IPS DF 6.9 (cell line): ENCODE data around the gene POLR3GL.
A peak's percentile ranks its signal among the peaks of the same experiment; 100 is the strongest.
"Not testable (repeated sequence)": the region's sequence is repeated elsewhere in the genome, so short reads cannot be mapped to it uniquely, and the experiment has no call there.

ENCODE experiments used
- DNase-seq: peaks from one replicate; pipeline ENCODE4 v3.0.0-alpha.2; 2013; ENCODE audit warnings: low read depth, low spot score
- H3K27ac ChIP-seq: one replicate; pipeline ENCODE4 v1.5.1; 2013; ENCODE audit warnings: low read length, control low read depth
- H3K27me3 ChIP-seq: 2 replicates; pipeline ENCODE4 v1.6.1; 2013; ENCODE audit warnings: mild to moderate bottlenecking, low read length; ENCODE audit not compliant: control insufficient read depth, insufficient read depth
- H3K36me3 ChIP-seq: 2 replicates; pipeline ENCODE4 v1.6.1; 2013; ENCODE audit warnings: low read length; ENCODE audit not compliant: control insufficient read depth, insufficient read depth
- H3K4me1 ChIP-seq: 2 replicates; pipeline ENCODE4 v1.6.1; 2013; ENCODE audit warnings: low read length; ENCODE audit not compliant: control insufficient read depth, insufficient read depth
- H3K4me3 ChIP-seq: 2 replicates; pipeline ENCODE4 v1.5.1; 2013; ENCODE audit warnings: mild to moderate bottlenecking, low read length
- H3K9me3 ChIP-seq: 2 replicates; pipeline ENCODE4 v1.6.1; 2013; ENCODE audit warnings: low read length, inconsistent platforms; ENCODE audit not compliant: control insufficient read depth, insufficient read depth
- WGBS: extraction: QIAGEN DNeasy Blood & Tissue Kit; methylation state at CpG from one replicate; pipeline ENCODE4 v1.1.7; 2013; ENCODE audit warnings: mixed read lengths, missing lambda C conversion rate; ENCODE audit not compliant: insufficient read length, insufficient coverage; 5-methylcytosine and 5-hydroxymethylcytosine counted together

The POLR3GL gene, protein sequence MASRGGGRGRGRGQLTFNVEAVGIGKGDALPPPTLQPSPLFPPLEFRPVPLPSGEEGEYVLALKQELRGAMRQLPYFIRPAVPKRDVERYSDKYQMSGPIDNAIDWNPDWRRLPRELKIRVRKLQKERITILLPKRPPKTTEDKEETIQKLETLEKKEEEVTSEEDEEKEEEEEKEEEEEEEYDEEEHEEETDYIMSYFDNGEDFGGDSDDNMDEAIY

GRCh38 chr1:145964328-145965118, at the start of gene POLR3GL, which contains the start of gene ANKRD34A:
TSS of gene POLR3GL (plus strand) at chr1:145964690. CDS start at chr1:145974866, 10,176 bp downstream.
TSS of gene ANKRD34A (minus strand) at chr1:145964575. CDS start at chr1:145961759, 2,816 bp downstream.
- peaks cover 3% of the 10 kb centered on the region; the same call in 1 of the 2 replicates for H3K4me1 ChIP-seq
- H3K36me3 ChIP-seq, result no peaks in the 10 kb centered on the region
- no peaks in the 10 kb centered on the region for H3K9me3 ChIP-seq
- DNase-seq, result peak; percentile 90
- peaks cover 25% of the 10 kb centered on the region for H3K27me3 ChIP-seq
- H3K27ac ChIP-seq, result no peak within 1 kb of the TSS
- no CpG with 5 or more reads among the region's 37 CpGs for WGBS
- peak within 1 kb of the TSS; percentile 42; the same call in 1 of the 2 replicates for H3K4me3 ChIP-seq

DNA sequence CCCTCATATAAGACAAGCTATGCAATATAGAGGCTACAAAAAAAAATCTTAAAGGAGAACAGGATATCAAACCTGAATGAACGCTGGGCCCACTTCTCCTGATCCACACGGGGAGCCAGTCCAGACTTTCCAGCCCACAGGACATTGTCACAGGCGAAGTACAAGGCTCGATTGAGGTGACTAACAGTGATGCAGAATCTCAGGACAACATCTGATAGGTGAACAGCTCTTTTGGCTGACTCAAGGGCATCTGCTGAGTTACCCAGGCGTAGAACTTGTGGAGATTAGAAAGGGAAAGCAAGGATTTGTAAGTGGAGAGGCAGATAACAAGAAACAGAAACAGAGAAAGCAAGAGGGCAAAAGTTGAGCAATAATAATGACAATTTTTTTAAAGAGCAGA, 47.7 kb upstream of the POLR3GL start:
- no peaks in the 10 kb centered on the region for H3K27me3 ChIP-seq
- H3K4me3 ChIP-seq, result no peak overlapping the region
- peaks cover 3% of the 10 kb centered on the region; the same call in 1 of the 2 replicates for H3K4me1 ChIP-seq
- no CpG with 5 or more reads among the region's 5 CpGs for WGBS
- no peak overlapping the region for H3K27ac ChIP-seq
- no peak for DNase-seq
- H3K36me3 ChIP-seq, result no peaks in the 10 kb centered on the region
- H3K9me3 ChIP-seq, result no peaks in the 10 kb centered on the region

GRCh38 chr1:145917595-145917994, 46.9 kb upstream of the POLR3GL start:
- H3K4me3 ChIP-seq, result peak overlapping the region; percentile 76; the same call in 1 of the 2 replicates
- no peak overlapping the region for H3K27ac ChIP-seq
- WGBS, result no CpG with 5 or more reads among the region's 5 CpGs
- H3K36me3 ChIP-seq, result no peaks in the 10 kb centered on the region
- H3K9me3 ChIP-seq, result no peaks in the 10 kb centered on the region
- DNase-seq, result no peak
- H3K27me3 ChIP-seq, result no peaks in the 10 kb centered on the region
- peaks cover 3% of the 10 kb centered on the region; the same call in 1 of the 2 replicates for H3K4me1 ChIP-seq

DNA sequence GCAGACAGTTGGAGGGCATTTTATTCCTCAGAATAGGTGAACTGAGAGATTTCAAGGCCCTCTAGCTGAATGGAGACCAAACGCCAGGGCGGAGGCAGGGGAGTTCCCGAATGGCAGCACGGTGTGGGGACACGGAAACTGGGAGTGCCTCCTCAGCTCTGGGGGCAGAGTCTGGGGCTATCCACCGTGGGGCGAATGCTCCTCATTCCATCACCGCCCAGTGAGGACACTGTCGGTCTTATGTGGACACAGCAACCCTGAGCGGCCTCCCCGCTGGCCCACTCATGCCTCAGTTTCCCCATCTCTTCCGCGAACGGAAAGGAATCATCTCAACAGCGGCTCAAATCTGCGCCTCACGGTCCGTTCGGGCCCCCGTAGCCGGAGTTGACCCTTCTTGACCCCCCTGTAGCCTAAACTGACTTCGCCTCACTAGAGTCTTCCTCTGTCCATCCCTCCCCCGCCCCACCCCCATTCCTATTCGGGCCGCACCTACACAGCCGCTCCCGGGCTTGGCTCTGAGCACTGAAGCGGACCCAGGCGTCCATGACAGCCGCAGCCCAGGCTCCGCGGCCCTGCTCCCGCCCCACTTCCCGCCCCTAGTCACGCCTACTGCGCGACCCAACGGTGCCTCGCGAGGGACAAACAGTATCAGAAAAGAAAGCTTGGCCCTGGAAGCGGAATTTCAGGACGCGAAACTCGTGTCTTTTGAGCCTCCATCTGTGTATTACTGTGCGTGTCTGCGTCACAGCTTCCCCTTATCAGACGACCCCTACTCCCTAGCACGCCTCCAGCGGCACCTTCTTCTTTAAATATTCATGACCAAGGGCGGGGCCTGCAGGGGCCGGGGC, 46.1 kb upstream of the POLR3GL start, which contains the start of gene PEX11B:
Gene PEX11B (minus strand): TSS at position 574 of the 848 bp plus-strand sequence. CDS start 29 bp downstream, at position 545.
- Histone ChIP-seq H3K27ac (no peak within 1 kb of the TSS), H3K4me1 (peaks cover 3% of the 10 kb centered on the region; the same call in 1 of the 2 replicates), H3K36me3 (no peaks in the 10 kb centered on the region), H3K4me3 (peak within 1 kb of the TSS; percentile 76; the same call in 1 of the 2 replicates), H3K27me3 (no peaks in the 10 kb centered on the region), H3K9me3 (no peaks in the 10 kb centered on the region)
- DNase-seq, result no peak
- WGBS, result no CpG with 5 or more reads among the region's 51 CpGs

GRCh38 chr1:145918992-145919939, 45.2 kb upstream of the POLR3GL start:
- WGBS, result no CpG with 5 or more reads among the region's 33 CpGs
- no peaks in the 10 kb centered on the region for H3K36me3 ChIP-seq
- H3K27me3 ChIP-seq, result no peaks in the 10 kb centered on the region
- no peak for DNase-seq
- H3K4me1 ChIP-seq, result peaks cover 3% of the 10 kb centered on the region; the same call in 1 of the 2 replicates
- peak overlapping the region; percentile 76; the same call in 1 of the 2 replicates for H3K4me3 ChIP-seq
- H3K27ac ChIP-seq, result no peak overlapping the region
- no peaks in the 10 kb centered on the region for H3K9me3 ChIP-seq

DNA sequence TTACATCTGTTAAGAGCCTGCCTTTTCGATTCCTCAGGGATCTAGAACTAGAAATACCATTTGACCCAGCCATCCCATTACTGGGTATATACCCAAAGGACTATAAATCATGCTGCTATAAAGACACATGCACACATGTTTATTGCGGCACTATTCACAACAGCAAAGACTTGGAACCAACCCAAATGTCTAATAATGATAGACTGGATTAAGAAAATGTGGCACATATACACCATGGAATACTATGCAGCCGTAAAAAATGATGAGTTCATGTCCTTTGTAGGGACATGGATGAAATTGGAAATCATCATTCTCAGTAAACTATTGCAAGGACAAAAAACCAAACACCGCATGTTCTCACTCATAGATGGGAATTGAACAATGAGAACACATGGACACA, 44.2 kb upstream of the POLR3GL start:
- WGBS, result no CpG with 5 or more reads among the region's 4 CpGs
- not testable (repeated sequence) for DNase-seq, H3K27me3 ChIP-seq, H3K9me3 ChIP-seq, H3K36me3 ChIP-seq, H3K27ac ChIP-seq, H3K4me1 ChIP-seq, H3K4me3 ChIP-seq

DNA sequence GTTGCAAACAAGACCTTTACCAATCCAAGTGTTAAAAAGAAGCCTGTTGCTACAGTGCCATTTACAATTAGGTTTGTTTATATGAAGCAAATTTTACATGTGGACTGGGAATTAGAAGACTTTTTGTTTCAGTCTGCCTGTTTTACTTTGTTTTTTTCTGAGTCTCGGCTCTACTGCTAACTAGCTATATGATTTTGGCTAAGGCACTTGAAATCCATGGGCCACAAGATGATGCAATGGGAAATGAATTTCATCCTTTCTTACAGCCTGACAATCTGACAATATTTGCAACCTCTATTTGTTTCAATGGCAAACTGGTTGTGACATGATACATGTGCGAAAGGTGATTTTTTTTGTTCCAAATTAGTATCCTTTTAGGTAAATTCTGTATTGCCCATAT, 42.2 kb upstream of the POLR3GL start:
- H3K27ac ChIP-seq, result no peak overlapping the region
- peaks cover 3% of the 10 kb centered on the region; the same call in 1 of the 2 replicates for H3K4me1 ChIP-seq
- no peaks in the 10 kb centered on the region for H3K27me3 ChIP-seq
- H3K9me3 ChIP-seq, result no peaks in the 10 kb centered on the region
- H3K36me3 ChIP-seq, result no peaks in the 10 kb centered on the region; the same call in 1 of the 2 replicates
- no CpG with 5 or more reads among the region's 2 CpGs for WGBS
- H3K4me3 ChIP-seq, result no peak overlapping the region
- DNase-seq, result no peak

- no peaks in the 10 kb centered on the region for H3K4me1 ChIP-seq
- peak overlapping the region; percentile 76; the same call in 1 of the 2 replicates for H3K4me3 ChIP-seq
- DNase-seq, result no peak
- H3K36me3 ChIP-seq, result no peaks in the 10 kb centered on the region; the same call in 1 of the 2 replicates
- no peaks in the 10 kb centered on the region for H3K9me3 ChIP-seq
- WGBS, result no CpG with 5 or more reads among the region's 19 CpGs
- no peaks in the 10 kb centered on the region for H3K27me3 ChIP-seq
- no peak overlapping the region for H3K27ac ChIP-seq
Observed at GRCh38 chr1:145926686-145927062, 37.8 kb upstream of the POLR3GL start.
